Suppressor macrophage treated with lipopolysaccharide for 4 hours (primary cell): ENCODE measurements around the gene PDPN.
A peak's percentile ranks its signal among the peaks of the same experiment; 100 is the strongest.

Experiments
- DNase-seq: peaks from one replicate; pipeline ENCODE4 v3.0.0-alpha.2; 2020

PDPN gene

DNA sequence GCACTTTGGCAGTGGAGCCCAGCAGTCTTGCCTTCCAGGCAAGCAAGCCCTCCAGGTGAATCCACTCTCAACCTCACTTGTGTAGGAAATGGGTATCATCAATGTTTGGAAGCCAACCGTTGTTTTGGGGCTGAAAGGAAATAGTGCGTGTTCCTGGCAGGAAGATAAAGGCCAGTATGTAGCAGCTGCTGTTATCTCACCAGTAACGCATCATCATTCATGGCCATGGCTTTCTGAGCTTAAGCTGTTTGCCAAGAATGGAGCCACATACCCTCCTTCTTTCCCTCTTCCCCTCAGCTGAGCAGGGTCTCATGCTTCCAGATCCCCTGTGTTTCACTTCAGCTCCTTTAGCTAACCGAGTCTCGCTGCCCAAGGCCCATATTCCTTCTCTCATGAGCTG is 2.2 kb upstream of the PDPN start:
- no peak for DNase-seq

GRCh38 chr1:13582713-13583443 is 754 bp upstream of the PDPN start:
- DNase-seq: no peak

- DNase-seq: no peak
These were observed 547 bp downstream of the PDPN start for GRCh38 chr1:13583966-13584791.

DNA sequence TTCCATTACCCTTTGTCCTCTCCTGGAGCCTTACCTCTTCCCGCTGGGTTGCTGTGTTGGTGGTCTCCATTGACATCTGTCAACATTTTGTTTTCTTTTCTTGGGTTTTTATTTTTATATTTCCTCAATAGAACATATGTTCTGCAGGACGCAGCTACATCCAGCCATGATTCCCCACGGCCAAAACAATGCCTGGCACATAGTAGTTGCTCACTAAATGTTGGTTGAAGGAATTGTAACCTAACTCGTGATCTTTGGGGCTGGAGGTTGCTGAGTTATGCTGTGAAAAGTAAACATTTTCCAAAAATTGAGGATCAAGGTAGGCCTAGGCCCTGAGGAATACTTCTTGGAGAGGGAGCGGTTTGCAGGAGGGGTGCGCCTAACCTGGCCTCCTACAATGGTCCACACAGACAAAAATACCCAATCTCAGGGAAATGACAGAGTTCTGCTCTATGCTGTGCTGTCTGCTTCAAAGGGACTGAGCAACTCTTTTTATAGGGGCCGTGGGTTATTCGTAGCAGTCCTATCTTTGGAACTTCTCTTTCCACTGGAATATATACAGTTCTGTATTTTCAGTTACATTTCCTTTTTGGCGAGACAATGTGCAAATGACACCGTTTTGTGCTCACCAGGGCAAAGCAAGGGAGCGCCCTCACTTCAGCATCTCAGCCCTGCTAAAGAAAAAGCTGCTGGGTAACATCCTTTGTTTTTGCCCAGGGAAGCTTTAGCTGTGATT is 1.4 kb downstream of the PDPN start:
- DNase-seq: peak; percentile 36

DNA sequence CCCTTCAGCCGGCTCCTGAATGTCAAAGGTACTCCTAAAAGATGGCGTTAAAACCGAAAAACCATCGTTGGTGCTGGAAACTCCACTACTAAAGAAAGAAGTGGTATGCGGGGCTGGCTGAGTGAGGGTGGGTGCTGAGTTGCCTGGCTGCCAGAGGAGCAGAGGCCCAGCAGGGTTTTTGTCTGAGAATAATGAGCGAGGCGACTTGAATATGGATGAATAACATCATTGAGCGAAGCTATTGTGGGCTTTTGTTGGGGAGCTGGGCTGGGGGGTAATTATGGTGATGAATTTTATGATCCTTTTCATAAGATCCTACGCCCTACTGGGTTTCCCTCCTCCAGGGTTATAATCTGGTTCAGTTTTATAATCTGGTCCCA is 2.0 kb downstream of the PDPN start:
- no peak for DNase-seq

DNA sequence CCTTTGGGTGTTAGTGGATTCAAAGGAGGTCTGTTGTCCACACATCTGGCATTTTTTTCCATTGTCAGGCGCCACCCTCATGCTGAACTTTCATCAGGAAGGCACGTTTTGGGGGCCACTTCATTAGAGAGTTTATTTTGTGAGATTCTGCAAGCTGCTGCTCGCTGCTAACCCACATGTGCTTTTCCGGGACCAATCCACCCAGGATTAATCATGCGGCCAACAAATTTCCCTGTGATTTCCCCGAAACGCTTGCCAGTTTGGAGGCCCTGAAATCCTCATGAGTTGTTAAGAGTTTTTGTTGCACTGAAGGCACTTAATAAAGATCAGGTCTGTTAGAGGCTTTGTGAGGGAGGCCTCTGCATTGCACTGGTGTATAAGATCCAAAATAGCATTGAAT is 2.4 kb downstream of the PDPN start:
- no peak for DNase-seq

GRCh38 chr1:13587256-13588030 is 3.8 kb downstream of the PDPN start:
- DNase-seq: no peak

DNA sequence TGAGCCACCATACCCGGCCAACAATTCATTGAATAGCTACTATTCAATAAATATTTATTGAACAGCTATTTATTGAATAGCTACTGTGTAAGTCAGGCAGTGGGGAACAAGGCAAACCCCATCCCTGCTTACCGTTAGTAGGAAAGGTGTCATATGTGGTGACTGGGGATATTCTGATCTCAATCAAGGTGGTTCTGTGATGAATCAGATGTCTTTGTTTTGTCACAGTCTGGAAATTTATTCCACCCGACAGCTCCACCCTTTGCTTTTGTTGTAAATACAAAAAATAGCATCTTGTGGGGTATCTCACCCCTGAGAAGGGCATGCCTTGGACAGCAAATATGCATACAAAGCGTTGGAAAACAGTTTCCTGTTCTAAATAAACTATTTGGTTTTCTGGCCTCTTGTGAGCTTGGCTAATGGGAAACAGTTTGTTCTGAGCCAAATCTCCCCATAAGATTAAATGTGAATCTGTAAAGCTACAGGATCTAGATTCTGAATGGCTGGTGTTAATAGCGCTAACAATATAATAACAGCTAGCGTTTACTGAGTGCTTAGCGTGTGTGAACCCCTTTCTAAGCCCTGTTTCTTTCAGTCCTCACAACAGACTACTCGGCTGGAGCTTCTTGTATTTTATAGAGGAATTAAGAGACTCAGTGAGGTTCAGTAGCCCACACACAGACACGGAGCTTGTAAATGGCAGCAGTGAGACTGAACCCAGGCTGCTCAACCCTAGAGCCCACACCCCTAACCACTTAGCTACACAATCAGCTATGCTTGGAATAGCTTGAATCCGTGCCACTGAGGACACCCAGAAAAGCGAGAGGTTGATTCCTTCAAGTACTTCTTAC is 5.5 kb downstream of the PDPN start:
- no peak for DNase-seq

DNA sequence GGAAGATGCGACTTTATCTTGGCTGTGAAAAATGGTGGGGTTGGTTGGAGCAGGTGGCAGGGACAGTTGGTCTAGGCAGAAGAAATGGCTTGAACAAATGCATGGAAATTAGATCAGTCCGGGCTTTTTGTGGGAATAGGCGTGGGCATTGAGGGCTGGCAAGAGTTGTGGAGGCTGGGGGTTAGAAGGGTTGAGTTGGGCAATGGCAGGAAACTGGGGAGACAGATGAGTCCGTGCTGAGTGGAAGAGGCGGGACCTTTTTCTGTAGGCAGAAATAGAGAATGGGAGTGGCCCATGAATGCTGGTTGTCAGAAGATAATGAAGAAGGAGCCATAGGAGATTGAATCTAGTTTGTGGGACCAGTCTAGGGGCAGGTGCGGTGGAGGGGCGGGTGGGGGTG is 6.9 kb downstream of the PDPN start:
- peak; percentile 79 for DNase-seq

DNA sequence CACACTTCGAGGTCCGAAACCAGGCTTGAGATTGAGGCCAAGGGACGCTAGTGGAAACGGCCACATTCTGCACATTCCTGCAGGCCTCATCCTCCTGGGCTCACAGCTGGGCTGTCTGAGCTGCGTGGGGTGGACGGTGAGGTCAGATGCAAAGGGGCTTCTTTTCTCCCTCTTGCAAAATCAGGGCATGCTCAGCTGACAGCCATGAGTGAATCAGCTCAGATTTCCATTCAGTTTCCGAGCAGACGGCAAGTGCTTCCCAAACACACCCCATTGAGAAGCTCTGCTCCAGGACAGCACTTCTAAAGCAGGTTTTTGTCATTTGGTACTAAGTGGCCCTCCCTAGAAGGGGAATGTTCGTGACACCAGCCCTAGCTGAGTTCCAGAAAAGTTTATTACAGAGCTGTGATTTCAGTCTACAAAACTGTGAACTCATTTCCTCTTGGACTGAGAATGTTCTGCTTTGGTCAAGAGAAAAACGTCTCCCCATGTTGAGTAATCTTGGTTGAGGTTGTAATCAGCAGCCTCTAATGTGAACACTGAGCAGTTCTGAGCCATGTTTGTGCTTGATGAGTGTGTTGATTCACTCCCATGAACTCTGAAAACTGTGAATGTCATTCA is 10.0 kb downstream of the PDPN start:
- DNase-seq: peak; percentile 94

- DNase-seq: peak; percentile 34
These were observed 11.8 kb downstream of the PDPN start for GRCh38 chr1:13595411-13595810.

DNA sequence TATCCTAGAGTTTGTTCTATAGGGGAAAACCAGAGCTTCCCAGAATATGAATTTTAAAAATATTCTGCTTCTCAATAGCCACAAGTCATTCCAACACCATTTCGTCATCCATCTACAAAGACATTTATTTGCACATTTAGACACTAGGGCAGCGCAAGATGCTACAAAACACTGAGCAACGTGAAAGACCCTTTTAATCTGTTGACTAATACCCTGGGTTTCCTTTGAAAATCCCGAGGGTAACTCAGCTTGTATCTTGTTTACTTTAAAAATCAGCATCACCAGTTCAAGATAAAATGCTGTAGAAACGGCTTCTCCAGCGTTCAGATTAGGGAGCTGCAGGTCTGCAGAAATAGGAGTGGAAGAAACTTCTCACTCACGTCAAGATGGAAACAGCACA is 13.5 kb downstream of the PDPN start:
- no peak for DNase-seq

DNA sequence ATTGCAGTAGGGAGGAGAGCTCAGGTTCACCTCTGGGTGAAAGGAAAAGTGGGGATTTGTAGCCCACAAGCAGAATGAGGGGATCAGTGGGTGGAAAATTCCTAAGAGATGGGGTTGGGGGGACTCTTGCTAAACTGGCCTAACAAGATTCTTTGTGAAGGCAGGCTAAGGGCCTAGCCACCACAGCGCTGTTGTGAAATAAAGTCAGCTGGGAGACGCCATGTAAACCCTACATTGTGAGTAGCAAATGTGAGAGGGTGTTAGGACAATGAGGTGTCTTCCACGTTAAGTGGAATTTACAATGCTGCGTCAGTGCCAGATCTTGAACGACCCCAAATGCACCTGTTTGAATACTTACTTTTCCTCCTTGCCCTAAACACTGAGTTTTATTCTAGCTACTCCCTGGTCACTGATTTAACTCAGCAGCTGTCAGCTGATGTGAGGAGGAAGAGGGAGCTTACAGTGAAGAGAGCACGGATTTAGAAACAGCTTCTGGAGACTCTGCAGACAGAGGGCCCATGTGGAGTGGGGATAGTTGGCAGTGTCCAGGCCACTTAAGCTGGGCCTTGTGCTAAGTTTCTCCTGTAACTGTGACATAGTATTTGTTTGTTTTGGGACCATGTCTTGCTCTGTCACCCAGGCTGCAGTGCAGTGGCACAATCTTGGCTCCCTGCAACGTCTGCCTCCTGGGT is 17.3 kb downstream of the PDPN start:
- DNase-seq: no peak

- no peak for DNase-seq
These were observed 20.5 kb downstream of the PDPN start for GRCh38 chr1:13604176-13604575.

- no peak for DNase-seq
These were observed 21.1 kb downstream of the PDPN start for GRCh38 chr1:13604721-13605120.

DNA sequence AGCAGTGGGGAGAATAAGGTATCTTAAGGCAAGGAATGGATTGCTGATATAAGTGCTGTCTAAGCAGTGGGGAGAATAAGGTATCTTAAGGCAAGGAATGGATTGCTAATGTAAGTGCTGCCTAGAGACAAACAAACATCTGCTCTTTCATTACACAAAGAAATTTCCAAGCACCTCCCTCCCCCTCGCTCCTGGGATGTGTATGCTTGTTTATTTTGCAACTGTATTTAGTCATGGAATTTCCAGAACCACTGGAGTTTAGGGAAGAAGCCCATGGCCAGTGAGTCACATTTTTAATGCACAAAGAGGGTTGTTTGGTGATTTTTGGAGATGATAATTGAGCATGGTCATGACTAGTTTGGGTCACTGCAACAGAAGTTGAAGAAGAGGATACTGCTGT is 21.5 kb downstream of the PDPN start:
- DNase-seq: peak; percentile 91

DNA sequence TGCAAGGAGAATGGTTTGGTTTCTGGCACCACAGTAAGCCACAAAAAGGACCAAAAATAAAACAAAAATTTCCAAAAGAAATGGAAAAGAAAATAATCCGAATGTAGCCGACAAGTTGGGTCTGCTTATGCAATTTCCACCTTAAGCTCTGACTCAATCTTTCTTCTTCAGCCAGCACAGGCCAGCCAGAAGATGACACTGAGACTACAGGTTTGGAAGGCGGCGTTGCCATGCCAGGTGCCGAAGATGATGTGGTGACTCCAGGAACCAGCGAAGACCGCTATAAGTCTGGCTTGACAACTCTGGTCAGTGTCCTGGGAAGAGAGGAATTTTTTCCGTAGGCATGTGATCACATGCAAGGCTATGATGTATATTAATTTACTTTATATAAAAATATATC is 23.4 kb downstream of the PDPN start:
- no peak for DNase-seq

DNA sequence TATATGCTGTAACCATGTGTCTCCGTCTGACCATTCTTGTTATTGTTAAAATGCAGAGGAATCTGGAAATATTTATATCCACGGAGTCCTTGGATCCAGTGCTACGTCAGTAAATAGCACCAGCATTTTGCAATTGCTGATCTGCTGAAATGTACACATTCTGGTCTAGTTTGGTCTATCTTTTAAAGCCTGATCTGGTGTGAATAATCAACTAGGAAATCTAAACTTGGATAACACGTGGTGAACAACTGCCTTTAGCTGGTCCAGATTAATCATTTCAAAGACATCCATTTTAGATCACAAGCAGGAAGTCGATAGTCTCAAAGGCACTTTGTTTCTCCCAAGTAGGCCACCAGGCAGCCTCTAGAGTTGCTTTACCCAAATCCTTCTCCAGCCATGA is 32.6 kb downstream of the PDPN start:
- DNase-seq: no peak

DNA sequence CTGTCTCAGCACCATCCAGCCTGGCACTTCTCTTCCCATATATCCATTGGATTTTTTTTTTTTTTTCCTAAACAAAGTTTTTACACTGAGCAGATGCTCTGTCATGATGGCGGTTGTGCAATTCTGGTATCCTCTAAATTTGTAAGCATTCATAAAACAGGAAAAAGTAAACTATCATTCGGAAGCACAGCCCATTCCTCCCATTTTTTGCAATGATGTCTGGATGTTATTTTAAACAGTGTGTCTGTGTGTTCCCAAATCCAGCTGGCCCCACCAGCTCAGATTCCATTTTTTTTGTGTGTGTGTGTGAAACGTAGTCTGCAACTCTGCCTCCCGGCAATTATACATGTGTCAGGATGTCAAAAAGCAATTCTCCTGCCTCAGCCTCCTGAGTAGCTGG is 33.5 kb downstream of the PDPN start:
- no peak for DNase-seq

DNA sequence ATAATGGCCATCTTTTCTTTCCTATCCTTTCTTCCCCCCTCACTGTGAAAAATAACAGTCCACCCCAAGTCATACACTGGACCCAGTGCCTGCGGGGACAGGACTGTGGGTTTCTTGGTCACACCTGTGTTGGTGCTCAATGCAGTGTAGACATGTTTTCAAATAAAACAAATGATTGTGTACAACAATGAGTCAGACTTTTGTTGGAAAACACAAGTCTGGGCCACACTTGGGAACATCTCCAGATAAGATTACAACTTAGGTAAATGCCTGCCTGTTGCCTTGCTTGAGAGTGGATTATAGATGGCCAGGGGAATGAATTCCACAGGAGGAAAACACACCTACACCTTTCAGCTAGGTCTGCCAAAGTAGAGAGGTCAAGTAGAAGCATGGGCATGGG is 34.1 kb downstream of the PDPN start:
- DNase-seq: no peak

GRCh38 chr1:13618483-13618882 is 34.9 kb downstream of the PDPN start:
- DNase-seq: no peak
